HG03097 (cell line): Measurements from ENCODE around the gene COLGALT1.
"Not testable (repeated sequence)": the region's sequence is repeated elsewhere in the genome, so short reads cannot be mapped to it uniquely, and the experiment has no call there.

ENCODE experiments used
- ATAC-seq: cut with Tn5 transposase; IDR thresholded peaks from one replicate; pipeline ENCODE4 v1.9.1; 2021; ENCODE audit not compliant: unreplicated experiment, low FRiP score

Gene COLGALT1

DNA sequence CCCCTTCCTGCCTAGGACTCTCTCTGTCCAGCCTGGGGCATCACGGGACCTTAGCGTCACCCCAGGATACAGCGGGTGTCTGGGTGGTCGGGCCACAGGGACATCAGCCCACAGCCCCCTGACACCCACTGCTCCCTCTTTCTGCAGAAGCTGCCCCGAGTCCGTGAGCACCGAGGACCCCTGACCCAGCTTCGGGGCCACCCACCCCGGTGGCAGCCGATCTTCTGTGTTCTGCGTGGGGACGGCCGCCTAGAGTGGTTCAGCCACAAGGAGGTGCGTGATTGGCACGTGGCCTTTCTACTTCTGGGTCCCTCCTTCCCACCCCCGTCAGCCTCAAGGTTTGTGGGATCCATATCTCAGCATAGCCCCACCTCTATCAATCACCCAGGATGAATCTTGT, 23.3 kb upstream of the COLGALT1 start:
- no peak for ATAC-seq

DNA sequence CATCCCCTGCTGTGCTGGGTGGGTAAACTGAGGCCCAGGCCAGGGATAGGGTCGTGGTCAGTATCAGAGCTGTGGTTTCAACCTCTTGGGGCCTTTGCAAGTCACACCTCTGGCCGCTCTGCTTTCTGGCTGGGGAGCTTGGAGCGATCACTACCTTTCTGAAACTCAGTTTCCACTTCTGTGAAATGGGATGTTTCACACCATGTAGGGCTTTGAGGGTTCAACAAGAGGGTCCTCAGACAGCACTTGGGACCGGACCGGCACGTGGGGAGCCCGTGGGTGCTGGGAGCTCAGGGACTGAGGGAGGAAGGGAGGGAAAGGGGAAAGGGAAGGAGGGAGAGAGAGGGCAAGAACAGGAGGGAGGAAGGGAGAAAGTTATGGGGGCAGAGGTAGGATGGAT, 22.9 kb upstream of the COLGALT1 start:
- no peak for ATAC-seq

DNA sequence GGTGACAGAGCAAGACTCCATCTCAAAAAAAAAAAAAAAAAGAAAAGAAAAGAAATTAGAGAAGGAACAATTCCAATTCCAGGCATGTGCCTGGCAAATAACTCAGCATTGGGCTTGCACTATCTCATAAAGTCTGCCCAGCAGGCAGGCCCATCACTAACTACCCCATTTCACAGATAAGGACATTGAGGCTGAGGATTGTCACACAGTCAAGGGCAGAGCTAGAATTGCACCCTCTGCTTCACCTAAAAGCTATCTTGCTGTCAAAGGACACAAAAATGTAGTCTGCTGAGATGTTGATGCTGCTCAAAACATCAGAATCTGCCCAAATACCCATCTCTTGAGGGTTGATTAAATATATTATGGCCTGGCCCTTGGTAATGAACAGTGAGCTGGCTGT, 20.7 kb upstream of the COLGALT1 start:
- no peak for ATAC-seq

DNA sequence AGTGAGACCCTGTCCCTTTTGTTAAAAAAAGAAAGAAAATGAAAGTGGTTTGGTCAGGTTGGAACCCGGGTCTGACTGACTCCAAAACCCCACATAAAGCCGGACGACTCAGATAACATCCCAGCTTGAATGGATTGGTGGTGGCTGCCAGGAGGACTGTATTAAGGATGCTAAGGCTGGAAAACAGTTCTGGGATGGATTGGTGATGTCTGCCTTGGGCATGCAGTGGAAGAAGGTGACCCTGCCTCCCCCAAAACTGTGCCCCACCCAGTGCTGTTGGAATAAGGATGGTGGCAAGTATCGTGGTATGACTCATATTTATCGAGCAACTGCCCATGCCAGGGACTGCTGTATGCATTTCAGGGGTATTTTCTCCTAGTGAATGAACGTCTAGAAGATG, 18.5 kb upstream of the COLGALT1 start:
- ATAC-seq: no peak

DNA sequence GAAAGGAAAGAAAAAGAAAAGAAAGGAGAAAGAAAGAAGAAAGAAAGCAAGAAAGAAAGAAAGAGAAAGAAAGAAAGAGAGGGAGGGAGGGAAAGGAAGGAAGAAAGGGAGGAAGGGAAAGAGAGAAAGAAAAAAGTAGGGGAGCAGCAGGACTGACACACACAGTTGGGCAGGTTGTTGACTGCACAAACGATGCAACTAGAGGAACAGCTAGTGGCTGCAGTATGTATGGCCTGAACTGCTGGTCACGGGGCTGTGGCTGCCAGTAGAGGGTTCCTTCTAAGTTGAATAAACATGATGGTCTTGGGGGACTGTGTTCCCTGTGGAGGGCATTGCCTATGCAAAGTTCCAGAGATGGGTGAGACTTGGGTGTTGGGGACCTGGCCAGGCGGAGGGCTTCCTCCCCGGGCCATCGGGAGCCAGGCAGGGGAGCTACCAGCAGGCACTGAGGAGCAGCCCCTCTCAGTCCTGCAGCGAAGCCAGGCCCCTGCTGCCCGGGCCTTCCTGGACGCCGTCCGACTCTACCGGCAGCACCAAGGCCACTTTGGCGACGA, 16.7 kb upstream of the COLGALT1 start:
- ATAC-seq: no peak

DNA sequence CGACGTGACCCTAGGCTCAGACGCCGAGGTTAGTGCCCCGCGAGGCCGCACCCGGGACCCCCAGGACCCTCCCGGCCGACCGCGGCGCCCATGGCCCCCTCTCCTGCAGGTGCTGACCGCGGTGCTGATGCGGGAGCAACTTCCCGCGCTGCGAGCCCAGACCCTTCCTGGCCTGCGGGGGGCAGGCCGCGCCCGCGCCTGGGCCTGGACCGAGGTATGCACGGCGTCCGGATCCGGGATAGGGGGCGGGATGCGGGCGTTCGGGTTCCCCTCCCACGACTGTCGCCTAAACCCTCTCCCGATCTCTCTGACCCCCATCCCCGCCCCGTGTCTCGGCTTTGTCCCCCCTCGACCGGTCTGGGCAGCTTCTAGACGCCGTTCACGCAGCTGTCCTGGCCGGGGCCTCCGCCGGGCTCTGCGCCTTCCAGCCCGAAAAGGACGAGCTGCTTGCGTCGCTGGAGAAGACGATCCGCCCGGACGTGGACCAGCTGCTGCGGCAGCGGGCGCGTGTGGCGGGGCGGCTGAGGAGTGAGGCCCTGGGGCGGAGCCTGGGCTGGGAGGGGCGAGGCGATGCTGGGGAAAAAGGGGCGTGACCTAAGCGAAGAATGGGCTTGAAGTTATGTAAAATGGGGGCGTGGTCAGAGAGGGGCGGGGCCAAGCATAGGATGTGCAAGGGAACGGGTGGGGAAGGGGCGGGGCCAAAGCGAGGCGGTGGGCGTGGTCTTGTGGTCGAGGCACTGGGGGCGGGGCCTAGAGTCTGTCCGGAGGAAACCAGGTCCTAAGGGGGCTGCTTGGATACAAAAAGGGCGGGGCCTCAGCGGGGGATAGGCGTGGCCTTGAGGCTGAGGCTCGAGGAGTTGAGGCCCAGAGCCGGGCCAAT, 16.0 kb upstream of the COLGALT1 start:
- peak; percentile 34 for ATAC-seq

DNA sequence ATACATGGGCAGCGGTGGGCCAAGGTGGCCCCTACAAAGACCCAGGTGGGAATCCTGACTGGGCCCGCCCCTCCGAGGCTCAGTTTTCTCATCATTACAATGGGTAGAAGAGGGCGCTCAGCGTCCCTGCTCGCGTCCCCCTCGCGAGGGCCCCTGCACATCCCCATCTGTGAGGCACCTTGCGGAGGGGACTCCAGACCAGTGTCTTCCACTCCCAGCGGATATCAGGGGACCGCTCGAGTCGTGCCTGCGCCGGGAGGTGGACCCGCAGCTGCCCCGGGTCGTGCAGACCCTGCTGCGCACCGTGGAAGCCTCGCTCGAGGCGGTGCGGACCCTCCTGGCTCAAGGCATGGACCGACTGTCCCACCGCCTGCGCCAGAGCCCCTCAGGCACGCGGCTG, 15.3 kb upstream of the COLGALT1 start:
- no peak for ATAC-seq

DNA sequence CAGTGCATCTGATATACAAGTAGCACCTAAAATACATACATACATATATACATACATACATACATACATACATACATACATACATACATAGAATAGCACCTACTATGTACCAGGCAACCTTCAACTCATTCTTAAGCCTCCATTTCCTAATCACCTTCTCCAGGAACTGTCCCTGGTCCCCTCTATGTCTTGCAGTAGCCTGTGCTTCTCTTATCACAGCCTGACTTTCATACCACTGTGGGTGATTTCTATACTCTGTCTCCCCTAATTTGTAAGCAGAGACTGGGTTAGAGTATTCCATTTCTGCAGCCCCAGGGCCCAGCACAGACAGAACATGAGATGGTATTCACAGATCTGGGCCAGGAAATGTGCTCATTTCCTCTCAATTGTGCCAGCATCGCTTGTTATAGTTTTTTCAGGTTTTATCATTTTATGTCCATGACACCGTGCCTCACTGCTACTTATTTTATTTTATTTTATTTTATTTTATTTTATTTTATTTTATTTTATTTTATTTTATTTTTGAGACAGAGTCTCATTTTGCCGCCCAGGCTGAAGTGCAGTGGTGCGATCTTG, 14.2 kb upstream of the COLGALT1 start:
- no peak for ATAC-seq

DNA sequence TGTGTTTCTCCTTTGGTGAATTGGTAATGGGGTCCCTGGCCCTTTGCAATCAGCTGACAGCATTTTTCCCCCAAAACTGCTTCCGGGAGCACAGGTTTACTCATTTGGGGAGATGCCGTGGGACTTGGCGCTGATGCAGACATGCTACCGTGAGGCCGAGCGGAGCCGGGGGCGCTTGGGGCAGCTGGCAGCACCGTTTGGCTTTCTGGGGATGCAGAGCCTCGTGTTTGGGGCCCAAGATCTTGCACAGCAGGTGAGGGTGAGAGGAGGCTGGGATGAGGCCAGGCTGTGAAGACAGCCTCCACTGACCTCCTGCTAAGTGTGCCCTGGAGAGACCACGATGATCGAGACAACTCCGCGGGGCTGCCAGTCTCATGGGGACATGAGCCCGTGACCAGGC, 13.4 kb upstream of the COLGALT1 start:
- ATAC-seq: no peak

DNA sequence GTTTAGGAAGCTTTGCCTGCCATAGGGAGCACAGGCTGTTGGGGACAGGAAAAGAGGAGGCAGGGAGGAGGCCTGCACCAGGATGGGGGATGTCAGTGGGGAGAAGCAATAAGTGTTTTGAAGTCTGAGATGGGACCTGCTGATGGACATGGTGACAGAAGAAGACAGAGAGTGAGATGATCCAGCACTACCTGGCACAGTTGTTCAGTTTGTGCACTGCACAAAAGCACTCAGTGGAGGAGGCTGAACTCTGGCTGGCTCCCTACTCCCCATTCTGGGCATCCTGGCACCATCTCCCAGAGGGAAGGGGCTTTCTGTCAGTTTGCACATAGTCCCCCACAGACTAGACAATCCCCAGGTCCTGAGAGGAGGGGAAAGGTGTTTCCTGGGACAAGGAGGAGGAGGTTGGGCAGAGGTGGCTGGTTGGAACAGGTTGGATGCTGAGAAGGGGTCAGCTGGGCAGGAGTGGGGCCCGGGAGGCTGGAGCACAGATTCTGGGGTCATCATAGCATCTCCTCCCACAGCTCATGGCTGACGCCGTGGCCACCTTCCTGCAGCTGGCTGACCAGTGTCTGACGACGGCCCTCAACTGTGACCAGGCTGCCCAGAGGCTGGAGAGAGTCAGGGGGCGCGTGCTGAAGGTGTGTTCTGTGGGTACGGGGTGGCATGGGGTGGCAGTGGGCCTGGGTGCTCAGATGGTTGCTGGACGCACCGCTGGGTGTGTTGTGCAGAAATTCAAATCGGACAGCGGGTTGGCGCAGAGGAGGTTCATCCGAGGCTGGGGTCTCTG, 12.5 kb upstream of the COLGALT1 start:
- no peak for ATAC-seq

DNA sequence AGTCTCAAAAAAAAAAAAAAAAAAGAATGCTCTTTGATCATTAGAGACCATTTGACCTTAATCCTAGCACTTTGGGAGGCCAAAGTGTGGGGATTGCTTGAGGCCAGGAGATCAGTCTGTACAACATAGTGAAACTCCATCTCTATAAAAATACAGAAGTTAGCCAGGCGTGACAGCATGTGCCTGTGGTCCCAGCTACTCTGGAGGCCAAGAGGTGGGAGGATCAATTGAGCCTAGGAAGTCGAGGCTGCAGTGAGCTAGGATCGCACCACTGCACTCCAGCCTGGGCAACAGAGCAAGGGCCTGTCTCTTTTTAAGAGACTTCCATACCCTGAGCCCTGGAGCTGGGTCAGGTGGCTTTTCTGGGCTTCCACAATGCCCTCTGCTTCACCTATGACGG, 11.5 kb upstream of the COLGALT1 start:
- no peak for ATAC-seq

DNA sequence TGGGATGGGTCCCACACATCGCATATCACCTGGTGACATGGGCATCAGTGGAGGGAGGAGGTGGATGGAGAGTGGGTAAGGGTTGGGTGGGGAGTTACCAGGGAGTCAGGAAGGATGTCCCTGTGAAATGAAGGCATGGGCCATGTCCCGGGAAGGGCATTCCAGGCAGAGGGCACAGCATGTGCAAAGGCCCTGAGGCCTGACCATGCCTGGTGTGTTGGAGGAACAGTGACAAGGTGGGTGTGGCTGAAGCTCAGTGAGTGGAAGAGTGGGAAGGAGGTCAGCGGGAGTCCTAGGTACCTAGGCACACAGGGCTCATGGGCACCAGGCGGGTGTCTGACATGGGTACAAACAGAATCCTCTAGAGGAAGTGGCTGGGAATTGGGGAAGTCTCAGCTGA, 11.0 kb upstream of the COLGALT1 start:
- no peak for ATAC-seq

DNA sequence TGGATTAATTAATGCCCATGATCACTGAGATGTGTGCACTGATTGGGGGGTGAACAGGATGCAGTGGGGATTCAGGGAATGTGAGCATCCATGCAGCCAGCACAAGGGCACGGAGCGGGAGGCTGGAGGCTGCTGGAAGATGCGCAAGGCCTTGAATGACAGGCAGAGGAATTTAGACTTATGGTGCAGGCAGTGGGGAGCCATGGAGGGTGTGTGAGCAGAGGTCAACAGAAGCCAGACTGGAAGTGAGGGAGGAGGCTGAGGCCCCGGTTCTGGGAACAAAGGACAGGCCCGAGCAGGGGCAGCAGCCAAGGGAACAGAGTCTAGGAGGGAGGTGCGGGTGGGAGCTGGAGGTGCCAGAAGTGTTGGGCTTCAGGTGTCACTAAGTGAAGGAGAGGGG, 7.3 kb upstream of the COLGALT1 start:
- no peak for ATAC-seq

DNA sequence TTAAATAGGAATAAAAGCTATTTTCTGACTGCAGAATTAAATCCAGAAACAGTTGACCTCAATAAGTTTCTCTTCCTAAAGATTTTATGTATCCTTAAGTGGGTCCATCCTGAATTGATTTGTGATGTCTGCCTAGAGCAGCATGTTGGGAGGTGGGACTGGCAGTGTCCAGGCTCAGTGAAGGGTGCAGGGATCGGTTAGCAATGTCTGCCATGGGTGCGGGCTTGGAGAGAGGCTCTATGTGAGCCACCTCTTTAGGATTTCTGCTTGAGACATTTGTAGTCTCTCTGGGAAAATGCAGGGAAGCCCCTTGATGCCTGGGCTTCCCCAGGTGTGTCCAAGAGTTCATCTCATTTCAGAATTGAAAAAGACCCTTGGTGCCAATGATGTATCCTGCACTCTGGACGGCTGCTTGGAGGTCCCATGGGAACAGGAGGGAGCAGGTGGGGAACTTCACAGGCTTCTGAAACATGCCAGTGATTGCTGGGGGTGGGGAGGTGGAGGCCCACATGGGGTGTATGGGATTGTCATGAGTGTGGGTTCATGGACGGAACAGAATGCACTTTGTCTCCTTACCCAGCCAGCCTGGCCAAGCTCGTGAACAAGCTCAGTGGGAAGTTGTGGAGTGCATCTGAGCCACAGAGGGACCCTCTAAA, 6.2 kb upstream of the COLGALT1 start:
- no peak for ATAC-seq

DNA sequence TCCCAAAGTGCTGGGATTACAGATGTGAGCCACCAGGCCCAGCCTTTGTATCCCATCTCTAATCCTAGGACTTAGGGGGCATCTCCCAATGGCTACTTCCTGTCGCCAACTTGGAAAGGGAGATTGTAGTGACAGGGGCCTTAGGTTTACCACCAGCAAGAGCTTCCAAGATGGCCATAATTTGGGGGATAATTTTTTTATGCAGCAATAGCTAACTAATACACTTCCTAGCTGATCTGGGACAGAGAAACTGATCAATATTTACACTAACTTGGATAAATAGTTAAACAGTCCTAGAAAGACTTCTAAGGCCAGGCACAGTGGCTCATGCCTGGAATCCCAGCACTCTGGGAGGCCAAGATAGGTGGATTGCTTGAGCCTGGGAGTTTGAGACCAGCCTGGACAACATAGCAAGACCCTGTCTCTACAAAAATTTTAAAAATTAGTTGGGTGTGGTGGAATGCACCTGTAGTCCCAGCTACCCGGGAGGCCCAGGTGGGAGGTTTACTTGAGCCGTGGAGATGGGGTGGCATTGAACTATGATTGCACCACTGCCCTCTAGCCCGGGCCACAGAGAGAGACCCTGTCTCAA, 5.3 kb upstream of the COLGALT1 start:
- ATAC-seq: no peak

DNA sequence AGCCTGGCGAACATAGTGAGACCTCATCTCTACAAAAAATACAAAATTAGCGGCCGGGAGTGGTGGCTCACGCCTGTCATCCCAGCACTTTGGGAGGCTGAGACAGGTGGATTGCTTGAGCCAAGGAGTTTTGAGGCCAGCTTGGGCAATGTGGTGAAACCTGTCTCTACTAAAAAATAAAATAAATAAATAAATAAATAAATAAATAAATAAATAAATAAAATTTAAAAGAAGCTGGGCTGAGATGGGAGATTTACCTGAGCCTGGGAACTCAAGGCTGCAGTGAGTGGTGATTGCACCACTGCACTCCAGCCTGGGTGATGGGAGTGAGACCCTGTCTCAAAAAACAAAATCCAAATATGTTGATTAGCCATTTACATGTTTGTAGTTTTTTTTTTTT, 2.7 kb upstream of the COLGALT1 start:
- ATAC-seq: not testable (repeated sequence)

DNA sequence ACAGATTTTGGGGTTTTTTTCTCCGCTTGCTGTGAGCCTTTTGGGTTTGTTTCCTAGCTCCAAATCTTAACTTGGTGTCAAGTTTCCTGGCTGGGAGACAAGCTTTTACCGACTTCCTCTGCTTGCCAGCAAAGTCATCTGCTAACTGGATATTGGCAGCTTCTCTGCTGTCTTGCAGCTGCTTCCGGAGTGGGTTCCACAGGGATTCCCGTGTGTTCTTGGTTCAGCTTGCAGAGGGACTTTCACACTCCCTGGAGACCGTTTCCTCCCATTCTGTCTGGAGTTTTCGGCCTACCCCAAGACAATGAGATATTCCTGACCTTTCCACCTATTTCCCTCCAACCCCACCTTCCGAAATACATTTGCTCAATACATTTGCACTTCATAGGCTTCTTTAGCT, 2.2 kb upstream of the COLGALT1 start:
- no peak for ATAC-seq

DNA sequence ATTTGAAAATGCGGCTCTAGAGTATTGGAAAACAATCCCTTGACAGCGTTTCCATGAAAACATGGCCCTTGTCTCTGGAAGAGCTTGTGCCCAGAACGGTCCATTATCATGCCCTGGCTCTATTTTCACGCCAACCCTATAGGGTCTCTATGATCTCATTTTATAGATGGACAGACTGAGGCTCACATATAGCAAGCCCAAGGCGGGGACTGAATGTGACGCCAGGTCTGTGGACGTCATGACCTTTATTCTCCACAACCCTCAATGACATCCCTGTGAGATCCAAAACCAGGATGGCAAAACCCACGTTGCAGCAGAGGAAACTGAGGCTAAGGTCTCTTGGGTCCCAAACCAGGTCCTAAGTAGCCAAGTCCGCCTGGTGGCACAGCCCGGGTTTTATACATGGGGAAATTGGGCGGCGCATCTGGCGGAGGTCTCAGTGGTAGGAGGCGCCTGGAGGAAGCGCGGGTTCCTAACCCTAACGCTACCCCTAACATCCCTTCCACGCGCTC, 425 bp upstream of the COLGALT1 start:
- ATAC-seq: no peak

DNA sequence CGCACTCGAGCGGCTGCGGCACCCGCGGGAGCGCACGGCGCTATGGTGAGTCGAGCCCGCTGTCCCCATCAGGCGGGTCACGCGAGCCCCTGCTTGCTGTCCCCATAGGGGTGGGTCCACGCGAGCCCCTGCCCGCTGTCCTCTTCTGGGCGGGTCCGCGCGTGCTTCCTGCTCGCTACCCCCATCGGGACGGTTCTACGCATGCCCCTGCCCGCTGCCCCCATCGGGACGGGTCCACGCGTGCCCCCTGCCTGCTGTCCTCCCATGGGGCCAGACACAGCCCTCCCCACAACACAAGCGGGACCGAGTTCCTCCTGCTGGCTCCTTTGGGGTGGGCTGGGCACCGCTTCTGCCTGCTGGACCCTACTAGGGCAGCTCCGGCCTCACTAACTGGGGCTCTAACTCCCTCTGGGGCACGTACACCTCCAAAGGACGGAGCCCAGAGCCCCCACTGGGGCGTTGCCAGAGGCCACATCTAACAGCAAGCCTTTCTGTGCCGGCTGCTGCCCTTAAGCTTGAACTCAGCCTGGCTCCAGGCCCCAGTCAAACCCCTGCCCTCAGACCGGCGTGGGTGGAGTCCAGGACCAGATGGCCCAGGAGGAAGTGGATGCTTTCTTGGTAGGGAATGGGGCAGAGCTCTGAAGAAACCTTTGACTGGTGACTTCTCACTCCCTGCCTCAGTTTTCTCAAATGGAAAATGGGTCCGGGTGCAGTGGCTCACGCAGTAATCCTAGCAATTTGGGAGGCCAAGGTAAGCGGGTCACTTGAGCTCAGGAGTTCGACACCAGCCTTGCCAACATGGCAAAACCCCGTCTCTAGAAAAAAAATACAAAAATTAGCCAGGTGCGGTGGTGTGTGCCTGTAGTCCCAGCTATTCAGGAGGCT, 722 bp downstream of the COLGALT1 start:
- peak; percentile 25 for ATAC-seq
